HepG2 (cell line): ENCODE results near the gene PROKR1. TPM values are rescaled to one million over a fixed set of nuclear protein-coding genes. Genes with fewer than 3 reads are reported as not detected.

Experiments
- ATAC-seq: fragments of 200-7000 bp; cut with Tn5 transposase; 3 replicates; pipeline ENCODE4 v1.9.1; 2020; ENCODE audit warnings: mild to moderate bottlenecking, moderate library complexity
- BruUV-seq: library from RNA; stranded (reverse); fragments of 400-500 nt; replicated peaks from 2 replicates; lab custom pipeline; 2021; lab: Mats Ljungman, UMichigan
- CTCF ChIA-PET: fragments of 300-600 bp; formaldehyde crosslinking; extraction: SDS; loops from one replicate; lab custom pipeline; 2021; ENCODE audit warnings: low total read pairs, inconsistent platforms, low intra/inter-chr PET ratio; lab: Yijun Ruan, JAX
- POLR2A ChIA-PET: fragments of 350-600 bp; sonication (Branson Sonifier 250); formaldehyde crosslinking; loops from one replicate; lab custom pipeline; 2020; ENCODE audit warnings: antibody characterized with exemption, inconsistent platforms; lab: Yijun Ruan, JAX
- DNase-seq: peaks from one replicate; pipeline ENCODE4 v3.0.0-alpha.2; 2015; ENCODE audit warnings: low spot score
- FAIRE-seq: peaks from 3 replicates; lab custom pipeline; 2011; peaks lifted over from hg19 to GRCh38; lab: Jason Lieb, UNC
- H2AFZ ChIP-seq: one replicate; pipeline ENCODE4 v1.6.1; 2011; ENCODE audit warnings: low read length, inconsistent platforms
- H3K27ac ChIP-seq: fragments of 300-600 bp; 3 replicates; pipeline ENCODE4 v1.8.0; 2011; ENCODE audit warnings: mixed run types, mild to moderate bottlenecking, mixed read lengths, low read length, inconsistent platforms; ENCODE audit not compliant: insufficient read depth; ENCODE audit errors: extremely low read length
- H3K27me3 ChIP-seq, 2 experiments: fragments of 200-600 bp in 1 of 2; 2 replicates in 1 of 2; 3 replicates in 1 of 2; pipeline versions ENCODE4 v1.6.0 to v1.8.0; 2011; ENCODE audit warnings: low read length in 2 of 2, mild to moderate bottlenecking in 2 of 2, moderate library complexity in 2 of 2, inconsistent platforms in 1 of 2; ENCODE audit not compliant: insufficient read depth in 2 of 2, control insufficient read depth in 1 of 2
- H3K36me3 ChIP-seq, 2 experiments: fragments of 200-600 bp in 1 of 2; replicated peaks in 1 of 2; 2 replicates in 1 of 2; 3 replicates in 1 of 2; pipeline versions ENCODE4 v1.5.1 to v1.8.0; 2011; ENCODE audit warnings: low read length in 2 of 2, inconsistent platforms in 1 of 2; ENCODE audit not compliant: insufficient read depth in 2 of 2, control insufficient read depth in 1 of 2
- H3K4me1 ChIP-seq: 2 replicates; pipeline ENCODE4 v1.5.1; 2012; ENCODE audit warnings: low read length, inconsistent platforms; ENCODE audit not compliant: insufficient read depth
- H3K4me2 ChIP-seq: 2 replicates; pipeline ENCODE4 v1.6.0; 2011; ENCODE audit warnings: low read depth, low read length, inconsistent platforms
- H3K4me3 ChIP-seq, 3 experiments: fragments of 200-600 bp in 1 of 3; sonication (generic), shearing (Covaris generic) in 1 of 3; replicated peaks in 1 of 3; 2 replicates each; pipeline ENCODE4 v1.5.1; 2011 to 2016; ENCODE audit warnings: low read length in 3 of 3, inconsistent platforms in 2 of 3, low read depth in 2 of 3, mild to moderate bottlenecking in 2 of 3, control low read depth in 1 of 3, mixed read lengths in 1 of 3; ENCODE audit not compliant: insufficient read depth in 1 of 3
- H3K79me2 ChIP-seq: one replicate; pipeline ENCODE4 v1.6.1; 2011; ENCODE audit warnings: low read length, inconsistent platforms; ENCODE audit not compliant: insufficient read depth
- H3K9ac ChIP-seq: 2 replicates; pipeline ENCODE4 v1.6.0; 2011; ENCODE audit warnings: mild to moderate bottlenecking, low read depth, low read length, inconsistent platforms; ENCODE audit not compliant: insufficient read depth
- H3K9me3 ChIP-seq: 2 replicates; pipeline ENCODE4 v1.5.1; 2012; ENCODE audit warnings: mild to moderate bottlenecking, low read length
- H4K20me1 ChIP-seq: 2 replicates; pipeline ENCODE4 v1.6.0; 2011; ENCODE audit warnings: inconsistent platforms, mild to moderate bottlenecking, low read length, moderate library complexity; ENCODE audit not compliant: insufficient read depth
- ATF4 ChIP-seq, 2 experiments: fragments of 450-650 bp in 1 of 2; sonication (generic) in 1 of 2; formaldehyde crosslinking; IDR thresholded peaks; 2 replicates each; pipeline versions ENCODE4 v1.5.0 to v1.8.0; 2020 to 2022; ENCODE audit warnings: mild to moderate bottlenecking in 1 of 2, missing genetic modification reagents in 1 of 2
- CCAR2 ChIP-seq: fragments of 200-400 bp; formaldehyde crosslinking; optimal IDR thresholded peaks from 2 replicates; pipeline ENCODE3; 2018; ENCODE audit warnings: low read depth, mild to moderate bottlenecking, low read length, moderate library complexity
- CEBPG ChIP-seq: IDR thresholded peaks from 2 replicates; pipeline ENCODE4 v1.6.1; 2016
- CTCF ChIP-seq: sonication (generic); formaldehyde crosslinking; IDR thresholded peaks from 2 replicates; pipeline ENCODE4 v1.5.0; 2020; ENCODE audit warnings: mild to moderate bottlenecking, missing genetic modification reagents, moderate library complexity
- DBP ChIP-seq: sonication (generic); formaldehyde crosslinking; IDR thresholded peaks from 2 replicates; pipeline ENCODE4 v1.4.0; 2020; ENCODE audit warnings: missing genetic modification reagents; ENCODE audit errors: not compliant biosample characterization
- DMAP1 ChIP-seq: IDR thresholded peaks from 2 replicates; pipeline ENCODE4 v1.6.1; 2016
- FIP1L1 ChIP-seq: fragments of 200-400 bp; formaldehyde crosslinking; IDR thresholded peaks from 2 replicates; pipeline ENCODE4 v1.6.1; 2018; ENCODE audit warnings: low read depth, mild to moderate bottlenecking, low read length, moderate library complexity, borderline replicate concordance; ENCODE audit not compliant: insufficient read depth
- GLI4 ChIP-seq: sonication (generic); formaldehyde crosslinking; IDR thresholded peaks from 2 replicates; pipeline ENCODE4 v1.5.1; 2020; ENCODE audit warnings: missing genetic modification reagents, mild to moderate bottlenecking, moderate library complexity, borderline replicate concordance
- HMGXB4 ChIP-seq, 2 experiments: sonication (generic) in 1 of 2; formaldehyde crosslinking in 1 of 2; IDR thresholded peaks; 2 replicates each; pipeline versions ENCODE4 v1.4.0 to v1.6.1; 2018 to 2020; ENCODE audit warnings: missing genetic modification reagents in 2 of 2, borderline replicate concordance in 1 of 2, low read depth in 1 of 2, mild to moderate bottlenecking in 1 of 2, missing biosample characterization in 1 of 2
- HNF1B ChIP-seq: sonication (generic); formaldehyde crosslinking; IDR thresholded peaks from 2 replicates; pipeline ENCODE4 v1.5.1; 2020; ENCODE audit warnings: mild to moderate bottlenecking, moderate library complexity, missing genetic modification reagents
- MTA3 ChIP-seq: sonication (generic); formaldehyde crosslinking; IDR thresholded peaks from 2 replicates; pipeline ENCODE4 v1.4.0; 2020; ENCODE audit warnings: missing genetic modification reagents
- RXRB ChIP-seq: IDR thresholded peaks from 2 replicates; pipeline ENCODE4 v1.6.1; 2016; ENCODE audit warnings: borderline replicate concordance, missing genetic modification reagents, missing compliant biosample characterization
- SMYD3 ChIP-seq: sonication (generic); formaldehyde crosslinking; IDR thresholded peaks from 2 replicates; pipeline ENCODE4 v1.8.1; 2023; ENCODE audit warnings: mild to moderate bottlenecking, missing genetic modification reagents
- TFDP1 ChIP-seq: IDR thresholded peaks from 2 replicates; pipeline ENCODE4 v1.6.1; 2016; ENCODE audit warnings: missing compliant biosample characterization, missing genetic modification reagents, borderline replicate concordance
- ZNF230 ChIP-seq: sonication (generic); formaldehyde crosslinking; IDR thresholded peaks from 2 replicates; pipeline ENCODE4 v1.4.0; 2020; ENCODE audit warnings: mild to moderate bottlenecking, missing genetic modification reagents
- ZNF703 ChIP-seq: sonication (generic); formaldehyde crosslinking; IDR thresholded peaks from 2 replicates; pipeline ENCODE4 v1.5.1; 2020; ENCODE audit warnings: missing genetic modification reagents, mild to moderate bottlenecking, moderate library complexity, borderline replicate concordance
- WGBS: methylation state at CpG from one replicate; pipeline ENCODE4 v1.1.6; 2017; ENCODE audit warnings: low lambda C conversion rate; 5-methylcytosine and 5-hydroxymethylcytosine counted together
- in situ Hi-C: cut with HindIII; loops from 2 replicates; pipeline ENCODE4 v1.10.0; 2017; ENCODE audit warnings: low pct_unique_long_range_greater_than_20kb; ENCODE audit not compliant: extremely low pct_ligation_motif_present
- intact Hi-C: fragments of 100-400 bp; cut with micrococcal nuclease; formaldehyde crosslinking; loops from one replicate; pipeline ENCODE4 v1.10.0; 2022; ENCODE audit not compliant: unreplicated experiment
- polyA plus RNA-seq, 8 experiments: library from polyadenylated mRNA; depleted of rRNA in 3 of 8; stranded (reverse) in 7 of 8; unstranded in 1 of 8; fragments of >200 nt; fragmentation: Illumina TruSeq in 4 of 8; extraction: Trizol in 4 of 8; gene quantifications; 2 replicates each; pipeline versions ENCODE4 v1.2.1 to v1.2.3, GENCODE V29; 2011 to 2016; ENCODE audit warnings: low read depth in 4 of 8, missing spikeins in 1 of 8, mixed read lengths in 1 of 8; ENCODE audit not compliant: insufficient read depth in 1 of 8
- total RNA-seq, 5 experiments: library from RNA; depleted of rRNA; stranded (reverse); fragments of >200 nt; fragmentation: Illumina TruSeq; extraction: Trizol; gene quantifications; 2 replicates each; pipeline ENCODE4 v1.2.3, GENCODE V29; 2016; ENCODE audit warnings: low read depth in 1 of 5

PROKR1 gene
- total and polyA plus RNA-seq, 2 of the 13 experiments (the other 11 are each of a cell fraction or from before 2014, with no cell fraction given) = not detected

- H3K27me3 ChIP-seq = peaks cover 0 to 7% of the 10 kb centered on the region in 2 experiments; a peak in 2 of 5 replicates
- BruUV-seq = no TSS peak
- 0 out of 2 replicates have a peak, but pooled peaks cover 2% of the 10 kb centered on the region for H4K20me1 ChIP-seq
- under 1% methylated on average over 3 of the region's 3 CpGs for WGBS
- ChIA-PET POLR2A (no interaction called here), CTCF (no interaction called here)
- intact Hi-C loops = no loop called here
- no peak overlapping the region for H3K4me2 ChIP-seq
- no peak for ATAC-seq
- DNase-seq = no peak
- H3K79me2 ChIP-seq = no peaks in the 10 kb centered on the region
- H3K4me1 ChIP-seq = no peaks in the 10 kb centered on the region
- H3K9ac ChIP-seq = no peak overlapping the region
- no peak overlapping the region for H2AFZ ChIP-seq
- FAIRE-seq = no peak
- no peak overlapping the region for H3K4me3 ChIP-seq
- no peak overlapping the region for H3K27ac ChIP-seq
- H3K36me3 ChIP-seq = no peaks in the 10 kb centered on the region
- in situ Hi-C loops = no loop called here
- H3K9me3 ChIP-seq = no peaks in the 10 kb centered on the region
- TF ChIP-seq TFDP1 (CRISPR knock-in tag) = no peak
- no peak for TF ChIP-seq FIP1L1
- no peak for TF ChIP-seq DBP
- TF ChIP-seq CTCF (CRISPR knock-in tag) = no peak
- TF ChIP-seq CCAR2 = no peak
- no peak for TF ChIP-seq GLI4 (CRISPR knock-in tag)
- no peak for TF ChIP-seq HMGXB4 (CRISPR knock-in tag; IDR thresholded peaks at IDR 0.05; ENCODE audit: borderline replicate concordance in 1 of 2, low read depth in 1 of 2)
- TF ChIP-seq ATF4 (CRISPR knock-in tag; IDR thresholded peaks at IDR 0.05) = no peak
- no peak for TF ChIP-seq RXRB (CRISPR knock-in tag)
- TF ChIP-seq SMYD3 (CRISPR knock-in tag) = no peak
- TF ChIP-seq DMAP1 (CRISPR knock-in tag) = no peak
- no peak for TF ChIP-seq MTA3 (CRISPR knock-in tag)
- no peak for TF ChIP-seq ZNF230 (CRISPR knock-in tag)
- no peak for TF ChIP-seq ZNF703 (CRISPR knock-in tag)
- TF ChIP-seq CEBPG (CRISPR knock-in tag) = no peak
- TF ChIP-seq HNF1B (CRISPR knock-in tag) = no peak
Measured at GRCh38 chr2:68632021-68632420, 11.4 kb upstream of the PROKR1 start.
